NCI-H460 (cell line): ENCODE measurements around the gene RIC8A. TPM values are rescaled to one million over a fixed set of nuclear protein-coding genes. Genes with fewer than 3 reads are reported as not detected.
"Not testable (repeated sequence)": the region's sequence is repeated elsewhere in the genome, so short reads cannot be mapped to it uniquely, and the experiment has no call there.

ENCODE experiments used
- DNase-seq: peaks from one replicate; pipeline ENCODE4 v3.0.0-alpha.2; 2016; ENCODE audit warnings: low read depth; ENCODE audit errors: extremely low read depth
- polyA plus RNA-seq: library from polyadenylated mRNA; depleted of rRNA; stranded (reverse); fragments of >200 nt; gene quantifications from 2 replicates; pipeline ENCODE4 v1.2.3, GENCODE V29; 2014; cell fraction: nucleus; rRNA removed
- total RNA-seq: library from RNA; depleted of rRNA; stranded (reverse); fragments of >200 nt; shearing (Covaris generic); gene quantifications from 2 replicates; pipeline ENCODE4 v1.2.3, GENCODE V29; 2014; rRNA removed

RIC8A gene
- 53.9 and 82.0 TPM in 2 replicates for total RNA-seq
- 114 and 177 TPM in 2 replicates for polyA plus RNA-seq

GRCh38 chr11:207208-207862 is at the start of gene RIC8A, which contains the start of gene BET1L:
Gene RIC8A (plus strand): TSS chr11:207708. CDS start chr11:208855, 1,147 bp downstream.
Gene BET1L (minus strand): TSS chr11:207399. CDS start chr11:207321, 78 bp downstream.
- DNase-seq: peak; percentile 89

- DNase-seq: not testable (repeated sequence)
These were observed 27.3 kb upstream of the RIC8A start for GRCh38 chr11:180242-180641.

- DNase-seq: not testable (repeated sequence)
These were observed 18.2 kb upstream of the RIC8A start for GRCh38 chr11:189200-189783.

GRCh38 chr11:189843-190311 is 17.6 kb upstream of the RIC8A start:
- not testable (repeated sequence) for DNase-seq

DNA sequence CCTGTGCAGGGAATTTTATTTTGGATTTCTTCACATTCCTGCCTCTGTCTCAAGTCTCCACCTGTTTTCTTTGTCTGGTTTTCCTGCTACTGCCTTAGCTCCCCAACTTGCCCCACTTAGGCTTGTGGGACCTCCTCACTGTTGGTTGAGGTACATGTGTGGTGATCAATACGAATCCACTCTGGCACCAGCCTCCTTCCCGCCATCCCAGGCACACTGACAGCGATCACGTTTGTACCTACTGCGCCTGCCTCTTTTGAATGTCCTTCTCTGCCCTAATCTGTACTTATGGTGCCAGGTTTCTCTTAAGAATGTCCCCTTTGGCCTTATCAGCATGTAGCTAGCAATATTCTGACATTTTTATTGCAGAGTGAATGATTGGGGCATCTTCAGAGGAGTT is 17.0 kb upstream of the RIC8A start:
- not testable (repeated sequence) for DNase-seq

GRCh38 chr11:191490-192478 is 15.7 kb upstream of the RIC8A start:
- not testable (repeated sequence) for DNase-seq

- DNase-seq: not testable (repeated sequence)
These were observed 14.8 kb upstream of the RIC8A start, which contains the start of gene SCGB1C1 for GRCh38 chr11:192674-193128. Gene SCGB1C1 (plus strand): TSS chr11:193078. CDS start chr11:193100, 22 bp downstream.

DNA sequence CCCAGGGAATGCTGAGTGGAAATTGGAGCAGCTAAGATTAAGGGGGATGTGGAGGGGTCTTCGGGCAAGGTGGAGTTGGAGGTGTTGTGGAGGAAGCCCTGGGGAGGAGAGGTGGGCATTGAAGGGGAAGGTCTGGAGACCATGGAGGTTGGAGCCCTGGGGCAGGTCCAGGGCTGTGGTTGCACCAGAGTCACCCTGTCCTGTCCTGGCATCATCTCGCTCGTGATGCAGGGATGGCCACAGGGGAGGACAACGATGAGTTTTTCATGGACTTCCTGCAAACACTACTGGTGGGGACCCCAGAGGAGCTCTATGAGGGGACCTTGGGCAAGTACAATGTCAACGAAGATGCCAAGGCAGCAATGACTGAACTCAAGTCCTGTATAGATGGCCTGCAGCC is 14.0 kb upstream of the RIC8A start:
- not testable (repeated sequence) for DNase-seq

DNA sequence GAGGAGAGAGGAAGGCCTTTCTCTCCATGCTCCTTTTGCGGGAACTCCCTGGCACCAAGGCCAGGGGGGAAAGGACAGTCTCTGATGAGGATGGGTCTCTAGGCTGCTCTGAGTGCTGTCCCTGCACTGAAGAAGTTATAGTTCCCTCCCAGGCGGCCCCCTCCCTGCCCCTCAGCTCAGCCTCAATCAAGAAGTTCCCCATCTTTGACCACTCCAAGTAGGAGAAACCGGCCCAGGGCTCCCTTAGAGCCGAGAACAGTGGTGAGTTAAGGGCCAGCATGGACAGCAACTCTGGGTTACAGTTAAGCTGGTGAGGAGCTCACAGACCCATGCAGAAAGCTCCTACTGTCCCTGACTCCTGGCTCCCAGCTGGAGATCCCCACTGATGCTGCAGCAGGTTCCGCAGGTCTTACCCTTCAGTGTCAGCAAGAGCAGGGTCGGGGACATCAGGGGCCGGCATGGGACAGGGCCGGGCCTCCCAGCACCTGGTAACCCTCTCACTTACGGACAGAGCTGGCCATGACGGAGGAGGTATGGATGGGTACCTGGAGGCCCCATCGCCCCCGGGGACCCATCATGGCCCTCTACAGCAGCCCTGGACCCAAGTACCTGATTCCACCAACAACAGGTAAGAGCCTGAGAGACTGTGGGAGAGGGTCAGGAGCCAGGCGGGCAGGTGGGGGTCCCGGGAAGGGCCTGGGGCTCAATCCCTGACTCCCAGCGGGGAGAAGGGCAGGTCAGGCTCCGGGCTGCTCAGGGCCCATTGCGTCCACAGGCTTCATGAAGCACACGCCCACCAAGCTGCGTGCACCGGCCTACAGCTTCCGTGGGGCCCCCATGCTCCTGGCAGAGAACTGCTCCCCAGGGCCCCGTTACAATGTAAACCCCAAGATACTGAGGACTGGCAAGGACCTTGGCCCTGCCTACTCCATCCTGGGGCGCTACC is 10.4 kb upstream of the RIC8A start:
- no peak for DNase-seq

GRCh38 chr11:197741-198235 is 9.7 kb upstream of the RIC8A start:
- no peak for DNase-seq

- DNase-seq: no peak
These were observed 9.2 kb upstream of the RIC8A start for GRCh38 chr11:198236-198806.

GRCh38 chr11:199004-199581 is 8.4 kb upstream of the RIC8A start:
- DNase-seq: no peak

GRCh38 chr11:199782-200181 is 7.7 kb upstream of the RIC8A start:
- no peak for DNase-seq

- DNase-seq: no peak
These were observed 7.1 kb upstream of the RIC8A start for GRCh38 chr11:200224-201003.

- DNase-seq: no peak
These were observed 5.5 kb upstream of the RIC8A start for GRCh38 chr11:201966-202365.

DNA sequence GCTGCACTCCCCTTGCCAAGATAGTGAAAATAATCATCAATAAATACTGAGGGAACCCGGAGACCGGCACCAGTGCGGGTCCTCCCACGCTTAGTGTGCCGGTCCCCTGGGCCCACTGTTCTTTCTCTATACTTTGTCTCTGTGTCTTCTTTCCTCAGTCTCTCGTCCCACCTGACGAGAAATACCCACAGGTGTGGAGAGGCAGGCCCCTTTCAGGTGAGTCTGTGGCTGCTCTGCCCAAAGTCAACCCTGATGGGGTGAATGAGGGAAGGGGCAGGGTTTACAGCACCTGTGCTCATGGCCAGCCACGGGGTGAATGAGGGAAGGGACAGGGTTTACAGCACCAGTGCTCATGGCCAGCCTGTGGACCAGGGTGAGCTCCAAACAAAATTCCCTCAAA is 5.0 kb upstream of the RIC8A start:
- no peak for DNase-seq

GRCh38 chr11:203056-203944 is 4.2 kb upstream of the RIC8A start:
- no peak for DNase-seq
